C4-2B (cell line): Measurements from ENCODE around the gene FHOD3.

ENCODE experiments used
- ZFX ChIP-seq: fragments of 450-650 bp; IDR thresholded peaks from 2 replicates; pipeline ENCODE4 v1.6.1; 2017
- TF ChIP-seq, protein P1 (sequence below): fragments of 450-650 bp; conservative IDR thresholded peaks from 2 replicates; pipeline ENCODE4 v1.5.1; 2017; ENCODE audit warnings: mild to moderate bottlenecking

DNA sequence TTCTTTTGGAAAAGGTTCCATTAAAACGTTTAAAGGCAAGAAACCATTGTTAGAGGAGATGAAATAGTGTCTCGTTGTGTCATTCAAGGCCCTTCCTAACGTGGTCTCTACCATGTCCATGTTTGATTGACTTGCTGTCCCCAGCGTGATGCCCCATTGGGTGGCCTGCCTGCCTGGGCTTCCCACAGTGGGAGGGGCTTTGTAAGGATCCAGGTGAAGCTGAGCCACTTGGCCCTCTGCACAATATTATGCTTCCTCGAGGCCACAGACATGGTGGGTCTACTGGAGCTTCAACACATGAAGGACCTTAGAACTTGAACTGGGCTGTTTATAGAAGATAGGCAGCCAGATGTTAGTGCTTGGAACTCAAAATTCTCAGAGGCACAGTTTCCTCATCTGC is 235.3 kb downstream of the FHOD3 start:
- TF ChIP-seq, protein P1, sequence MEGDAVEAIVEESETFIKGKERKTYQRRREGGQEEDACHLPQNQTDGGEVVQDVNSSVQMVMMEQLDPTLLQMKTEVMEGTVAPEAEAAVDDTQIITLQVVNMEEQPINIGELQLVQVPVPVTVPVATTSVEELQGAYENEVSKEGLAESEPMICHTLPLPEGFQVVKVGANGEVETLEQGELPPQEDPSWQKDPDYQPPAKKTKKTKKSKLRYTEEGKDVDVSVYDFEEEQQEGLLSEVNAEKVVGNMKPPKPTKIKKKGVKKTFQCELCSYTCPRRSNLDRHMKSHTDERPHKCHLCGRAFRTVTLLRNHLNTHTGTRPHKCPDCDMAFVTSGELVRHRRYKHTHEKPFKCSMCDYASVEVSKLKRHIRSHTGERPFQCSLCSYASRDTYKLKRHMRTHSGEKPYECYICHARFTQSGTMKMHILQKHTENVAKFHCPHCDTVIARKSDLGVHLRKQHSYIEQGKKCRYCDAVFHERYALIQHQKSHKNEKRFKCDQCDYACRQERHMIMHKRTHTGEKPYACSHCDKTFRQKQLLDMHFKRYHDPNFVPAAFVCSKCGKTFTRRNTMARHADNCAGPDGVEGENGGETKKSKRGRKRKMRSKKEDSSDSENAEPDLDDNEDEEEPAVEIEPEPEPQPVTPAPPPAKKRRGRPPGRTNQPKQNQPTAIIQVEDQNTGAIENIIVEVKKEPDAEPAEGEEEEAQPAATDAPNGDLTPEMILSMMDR: no peak
- TF ChIP-seq ZFX: no peak
